Measurements from ENCODE around the gene ATP6V1F. TPM values are rescaled to one million over a fixed set of nuclear protein-coding genes. Genes with fewer than 3 reads are reported as not detected.

ATP6V1F gene
- total RNA-seq, 1 donor from 2014 or later, result 69.3 TPM

DNA sequence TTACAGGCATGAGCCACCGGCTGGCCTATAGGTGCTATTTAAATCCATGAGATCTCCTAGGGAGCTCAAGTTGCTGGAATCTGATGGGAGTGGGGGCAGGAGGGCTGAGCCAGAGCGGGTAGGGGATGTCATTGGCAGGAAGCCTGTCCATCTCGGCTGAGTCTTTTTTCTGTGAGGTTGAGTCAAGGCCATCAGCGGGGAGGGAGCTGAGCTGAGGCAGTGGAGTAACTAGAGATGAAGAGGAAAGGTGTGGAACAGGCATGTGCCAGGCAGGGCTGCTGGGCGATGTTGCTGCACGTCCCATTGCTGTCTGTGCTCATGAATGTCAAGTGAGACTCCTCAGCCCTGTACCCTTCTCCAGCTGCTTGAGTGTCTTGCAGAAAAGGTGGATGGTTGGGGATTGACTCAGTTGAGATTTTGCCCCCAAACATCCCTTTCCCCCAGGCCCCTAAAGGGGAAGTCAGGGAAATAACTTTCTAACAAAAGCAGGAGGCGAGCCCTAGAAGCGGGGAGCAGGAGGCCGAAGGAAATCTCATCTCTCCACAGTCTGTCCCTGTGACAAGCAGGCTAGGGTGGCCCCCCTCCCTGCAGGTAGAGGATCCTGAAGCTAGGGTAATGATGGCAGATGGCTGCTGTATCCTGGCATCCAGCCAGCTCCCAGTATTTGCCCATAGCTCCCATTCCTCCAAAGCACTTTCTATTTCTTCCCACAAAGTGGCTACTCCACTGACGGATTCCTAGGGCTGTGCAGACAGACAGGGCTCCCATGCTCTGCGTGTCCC is 5.4 kb downstream of the ATP6V1F start:
- peak; percentile 44 for DNase-seq (ENCODE audit: low spot score)

DNA sequence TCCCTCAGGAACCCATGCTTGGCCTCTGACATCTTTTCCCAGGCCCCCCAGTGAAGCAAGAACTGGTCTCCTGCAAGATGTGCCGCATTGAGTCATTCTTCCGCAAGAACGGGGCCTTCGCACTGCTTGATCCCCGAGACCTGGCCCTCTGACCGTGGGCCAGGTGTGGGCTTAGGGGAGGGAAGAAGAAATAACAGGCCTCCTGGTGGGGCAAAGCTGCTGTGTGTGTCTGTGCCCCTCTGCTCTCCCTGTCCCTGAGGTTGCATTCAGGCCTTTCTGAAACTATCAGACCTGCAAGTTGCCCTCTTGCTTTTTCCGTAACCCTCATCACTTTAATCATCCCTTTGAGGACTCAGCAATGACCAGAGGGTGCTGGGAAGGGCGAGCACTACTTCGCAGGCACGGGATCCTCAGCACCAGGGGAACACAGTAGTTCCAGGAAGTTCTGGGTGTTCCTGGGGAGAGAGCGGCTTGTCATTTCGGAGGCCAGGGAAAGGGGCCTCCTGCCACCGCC is 6.0 kb downstream of the ATP6V1F start:
- no peak for DNase-seq (ENCODE audit: low spot score)

DNA sequence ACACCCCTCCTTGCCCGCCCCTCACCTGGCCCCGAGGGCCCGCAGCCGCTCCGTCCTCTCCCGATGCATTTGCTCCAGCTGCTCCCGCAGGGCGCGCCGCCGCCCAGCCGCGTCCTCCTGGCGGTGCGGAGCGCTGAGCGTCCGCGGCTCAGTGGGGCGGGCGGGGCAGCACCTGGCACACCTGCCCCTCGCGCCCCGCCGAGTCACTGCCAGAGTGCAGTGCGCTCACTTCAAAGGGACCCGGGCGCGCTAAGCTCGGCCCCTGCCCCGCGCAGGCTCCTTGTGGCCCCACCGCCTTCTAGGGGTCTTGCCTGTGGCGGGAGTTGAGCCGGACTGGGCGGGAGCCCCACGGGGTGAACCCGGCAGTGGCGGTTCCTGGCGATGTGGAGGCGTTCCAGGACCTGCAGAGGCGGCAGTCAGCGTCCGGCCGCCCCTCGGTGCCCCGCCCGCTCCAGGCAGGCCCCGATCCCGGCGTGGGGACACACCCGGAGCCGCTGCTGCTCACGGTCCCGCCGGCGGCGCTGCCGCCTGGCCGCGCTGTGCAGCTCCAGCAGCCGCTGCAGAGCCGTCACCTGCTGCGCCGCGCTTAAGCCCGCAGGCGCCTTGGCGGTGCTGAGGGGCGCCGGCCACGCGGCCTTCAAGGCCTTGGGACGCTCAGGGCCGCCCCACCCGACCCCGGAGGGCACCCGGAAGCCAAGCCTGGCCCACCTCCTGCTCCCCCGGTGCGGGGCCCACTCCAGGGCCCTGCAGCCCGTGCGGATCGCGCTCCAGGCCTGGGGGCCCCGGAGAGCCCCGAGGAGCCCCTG is 6.7 kb downstream of the ATP6V1F start:
- DNase-seq (ENCODE audit: low spot score), result peak; percentile 32

DNA sequence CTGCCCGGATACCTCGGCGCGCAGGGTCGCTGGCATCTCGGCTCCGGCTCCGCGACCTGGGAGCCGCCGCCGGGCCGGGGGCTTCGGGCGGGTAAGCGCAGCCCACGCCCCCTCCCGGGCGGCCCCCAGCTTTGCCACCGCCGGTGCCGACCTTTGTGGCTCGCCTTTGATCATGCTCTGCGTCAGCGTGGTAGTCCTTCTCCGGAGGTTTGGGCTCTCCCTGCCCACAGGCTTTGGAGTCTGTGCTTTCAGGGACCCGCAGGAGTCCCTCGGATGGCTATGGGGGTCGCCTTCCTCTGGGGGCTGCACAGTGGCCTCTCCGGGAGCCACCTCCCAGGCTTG is 7.3 kb downstream of the ATP6V1F start:
- no peak for DNase-seq (ENCODE audit: low spot score)

DNA sequence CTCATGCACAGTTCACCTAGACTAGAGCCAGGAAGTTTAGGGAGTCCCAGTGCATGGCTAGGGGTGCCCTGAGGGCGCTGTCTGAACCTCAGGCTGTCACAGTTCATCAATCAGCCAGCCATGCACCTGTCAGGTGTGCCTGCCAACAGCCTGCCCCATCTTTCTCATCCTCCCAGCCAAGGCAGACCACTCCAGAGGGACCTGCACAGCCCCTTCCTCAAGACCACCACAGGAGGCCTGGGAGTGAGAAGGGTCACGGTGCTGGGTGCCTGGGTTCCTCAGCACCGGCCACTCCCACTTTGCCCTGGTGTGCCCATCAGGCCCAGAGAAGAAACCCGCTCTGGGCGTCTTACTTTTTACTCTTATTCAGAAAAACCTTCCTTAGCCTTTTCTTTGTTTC is 8.4 kb downstream of the ATP6V1F start:
- DNase-seq (ENCODE audit: low spot score), result no peak

DNA sequence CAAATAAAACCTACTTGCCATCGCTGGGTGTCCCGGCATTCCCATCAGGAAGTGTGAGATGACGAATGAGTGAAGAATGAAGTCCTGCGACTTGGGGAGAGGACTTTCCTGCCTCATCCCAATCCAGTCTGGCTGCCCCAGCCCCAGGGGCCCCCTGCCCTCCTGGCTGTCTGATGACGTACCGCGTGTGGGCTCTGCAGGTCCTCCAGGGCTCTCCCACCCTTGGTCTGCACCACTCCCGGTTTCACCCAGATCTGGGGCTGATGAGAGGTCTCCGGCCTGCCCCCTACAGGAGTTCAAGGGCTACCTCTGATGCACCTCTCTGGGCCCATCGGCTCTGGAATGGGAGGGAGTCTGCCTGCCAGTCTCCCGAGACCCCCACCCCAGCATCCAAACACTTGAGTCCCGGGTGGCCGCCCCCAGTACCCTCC is 9.8 kb downstream of the ATP6V1F start:
- DNase-seq (ENCODE audit: low spot score), result no peak

DNA sequence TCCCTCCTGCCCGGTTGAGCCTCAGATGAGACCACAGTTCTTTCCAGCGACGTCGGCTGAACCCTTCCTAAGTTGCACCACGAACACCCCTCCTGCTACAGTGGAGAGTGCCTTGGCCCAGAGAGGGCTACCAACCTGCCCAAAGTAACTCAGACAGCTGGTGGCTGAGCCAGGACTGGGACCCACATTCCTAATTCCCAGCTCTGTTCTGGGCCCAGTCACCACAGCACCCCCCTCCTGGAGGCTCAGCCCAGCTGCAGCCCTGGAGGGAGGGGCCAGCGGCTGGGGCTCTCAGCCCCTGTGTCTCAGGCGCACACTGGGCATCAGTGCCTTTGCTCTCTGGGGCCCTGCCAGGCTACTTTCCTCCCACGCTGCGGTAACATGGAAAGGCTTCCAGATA is 10.6 kb downstream of the ATP6V1F start:
- DNase-seq (ENCODE audit: low spot score), result no peak

DNA sequence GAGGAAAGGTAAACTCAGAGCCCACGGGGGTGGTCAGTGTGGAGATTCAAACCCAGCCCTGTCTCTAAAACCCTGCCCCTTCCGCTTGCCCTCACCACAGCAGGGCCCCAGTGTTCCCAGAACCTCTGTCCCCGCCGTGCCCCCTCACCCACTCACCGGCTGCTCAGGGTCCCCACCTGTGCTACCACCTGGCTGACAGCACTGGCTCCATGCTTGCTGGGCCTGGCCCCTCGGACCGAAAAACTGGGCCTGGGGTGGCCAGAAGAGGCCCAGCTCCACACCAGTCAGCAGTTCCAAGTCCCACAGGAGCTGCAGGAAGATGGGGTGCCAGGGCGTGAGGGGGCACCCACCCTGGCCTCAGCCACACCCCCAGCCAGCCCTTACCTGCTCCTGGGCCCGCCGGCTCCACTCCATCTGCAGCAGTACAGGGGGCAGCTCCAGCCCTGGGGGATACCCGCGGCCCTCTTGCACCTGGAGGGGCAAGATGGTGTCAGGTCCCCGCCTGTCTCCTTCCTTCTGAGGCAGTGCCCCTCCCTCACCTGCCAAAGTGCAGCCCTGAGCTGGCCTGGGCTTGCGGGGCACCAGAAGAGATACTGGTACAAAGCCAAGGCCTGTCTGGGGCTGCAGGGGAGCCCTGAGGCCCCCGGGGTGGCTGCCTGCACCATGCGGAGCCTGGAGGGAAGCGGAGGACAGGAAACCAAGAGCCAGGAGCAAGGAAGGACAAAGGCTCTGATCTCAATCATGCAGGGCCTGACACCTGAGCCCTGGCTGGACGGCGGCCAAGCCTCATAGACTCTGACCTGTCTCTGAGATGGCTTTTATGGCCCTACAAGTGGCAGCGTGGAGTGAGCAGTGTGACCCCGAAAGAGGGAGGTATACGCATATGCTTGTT is 11.7 kb downstream of the ATP6V1F start:
- DNase-seq (ENCODE audit: low spot score), result no peak

DNA sequence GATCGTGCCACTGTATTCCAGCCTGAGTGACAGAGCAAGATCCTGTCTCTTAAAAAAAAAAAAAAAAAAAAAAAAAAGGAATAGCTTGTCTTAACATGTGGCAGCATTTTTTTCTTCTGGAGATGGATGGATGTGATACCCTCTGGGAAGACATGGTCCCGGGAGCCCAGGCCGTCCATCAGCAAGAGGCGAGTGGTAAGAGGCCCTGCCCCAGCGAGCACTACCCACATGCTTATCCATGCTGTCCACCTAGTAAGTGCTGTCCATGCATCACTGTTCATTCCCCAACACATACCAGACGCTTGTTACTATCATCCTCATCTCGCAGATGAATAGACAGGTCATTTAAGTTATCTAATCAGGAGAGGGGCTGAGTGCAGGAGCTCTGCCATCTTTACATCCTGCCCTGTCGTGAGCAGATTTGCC is 12.9 kb downstream of the ATP6V1F start:
- no peak for DNase-seq (ENCODE audit: low spot score)

DNA sequence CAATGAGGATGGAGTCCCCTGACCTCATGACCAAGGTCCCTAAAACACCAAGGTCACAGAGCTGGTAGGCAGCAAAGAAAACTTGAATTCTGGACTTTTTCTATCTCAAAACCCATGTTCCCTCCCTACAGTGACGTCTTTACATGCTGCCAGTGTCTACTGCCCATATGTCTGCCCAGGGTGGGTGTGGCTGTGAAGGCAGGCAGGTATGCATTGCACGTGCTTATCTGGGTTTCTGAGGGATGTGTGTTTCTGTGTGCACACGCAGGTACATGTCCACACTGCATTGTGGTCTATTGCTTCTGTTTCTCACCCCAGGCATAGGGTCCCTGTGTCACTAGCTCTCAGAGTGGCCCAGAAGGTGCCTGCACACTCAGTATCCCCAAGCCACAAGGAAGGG is 13.5 kb downstream of the ATP6V1F start:
- DNase-seq (ENCODE audit: low spot score), result no peak

DNA sequence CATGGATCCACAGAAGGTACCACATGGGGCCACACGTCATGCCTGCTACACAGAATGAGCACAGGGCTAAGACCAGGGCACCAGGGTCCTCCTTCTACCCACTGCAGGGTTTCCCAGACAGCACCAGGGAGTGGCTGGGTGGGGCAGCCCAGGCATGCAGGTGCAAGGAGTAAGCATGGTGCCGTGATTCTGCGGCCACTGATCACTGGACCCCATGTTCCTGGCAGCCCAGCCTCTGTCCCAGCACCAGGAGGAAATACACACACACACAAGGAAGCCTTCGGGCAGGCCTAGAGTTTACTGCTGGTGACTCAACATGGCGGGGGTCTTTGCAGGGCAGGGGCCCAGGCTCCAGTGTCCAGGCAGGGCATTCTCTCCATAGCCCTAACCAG is 13.9 kb downstream of the ATP6V1F start:
- no peak for DNase-seq (ENCODE audit: low spot score)

DNA sequence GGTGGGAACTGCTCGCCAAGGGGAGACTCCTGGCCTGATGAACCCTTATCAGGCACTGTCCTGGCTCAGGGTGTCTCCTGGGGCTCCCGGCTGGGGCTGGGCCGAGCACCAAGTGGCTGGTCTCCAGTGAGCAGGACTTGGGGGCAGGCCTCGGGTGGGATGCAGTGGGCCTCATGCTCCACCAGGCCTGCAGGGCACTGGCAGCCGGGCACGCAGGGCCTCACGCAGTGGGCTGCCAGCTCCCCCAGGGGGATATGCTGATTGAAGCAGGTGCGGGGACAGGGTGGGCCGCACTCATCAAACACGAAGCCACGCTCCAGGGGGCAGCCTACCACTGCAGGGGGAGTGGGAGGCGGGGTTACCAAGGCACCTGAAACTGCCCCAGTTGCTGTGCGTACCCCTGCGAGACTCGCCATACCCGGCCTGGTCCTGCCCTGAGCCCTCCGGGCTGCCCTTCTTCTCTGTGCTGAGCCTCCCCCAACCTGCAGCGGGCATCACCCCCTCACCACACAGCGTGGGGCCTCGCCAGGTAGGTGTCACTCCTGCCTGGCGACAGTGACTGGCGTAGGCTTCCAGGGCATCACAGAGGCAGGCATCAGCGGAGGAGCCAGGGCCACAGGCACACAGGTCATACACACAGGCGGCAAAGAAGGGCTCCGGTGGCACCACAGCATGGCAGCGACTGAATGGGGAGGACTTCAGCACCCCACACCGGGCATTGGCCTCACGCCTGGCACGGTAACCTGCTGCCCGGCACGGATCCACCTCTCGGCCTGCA is 14.5 kb downstream of the ATP6V1F start:
- DNase-seq (ENCODE audit: low spot score), result no peak

DNA sequence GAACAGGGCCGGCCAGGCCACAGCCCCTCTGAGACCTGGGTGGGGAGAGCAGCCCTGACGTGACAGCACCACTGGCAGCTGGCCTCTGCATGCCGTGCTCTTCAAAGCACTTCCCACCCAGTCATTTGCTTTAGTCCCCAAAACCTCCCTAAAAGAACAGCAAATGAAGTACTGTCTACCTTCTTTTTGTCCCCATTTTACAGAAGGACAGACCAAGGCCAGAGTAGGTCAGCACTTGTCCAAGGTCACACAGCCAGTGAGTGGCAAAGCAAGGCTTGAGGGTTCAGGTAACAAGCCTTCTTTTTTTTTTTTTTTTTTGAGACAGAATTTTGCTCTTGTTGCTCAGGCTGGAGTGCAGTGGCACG is 15.1 kb downstream of the ATP6V1F start:
- no peak for DNase-seq (ENCODE audit: low spot score)

DNA sequence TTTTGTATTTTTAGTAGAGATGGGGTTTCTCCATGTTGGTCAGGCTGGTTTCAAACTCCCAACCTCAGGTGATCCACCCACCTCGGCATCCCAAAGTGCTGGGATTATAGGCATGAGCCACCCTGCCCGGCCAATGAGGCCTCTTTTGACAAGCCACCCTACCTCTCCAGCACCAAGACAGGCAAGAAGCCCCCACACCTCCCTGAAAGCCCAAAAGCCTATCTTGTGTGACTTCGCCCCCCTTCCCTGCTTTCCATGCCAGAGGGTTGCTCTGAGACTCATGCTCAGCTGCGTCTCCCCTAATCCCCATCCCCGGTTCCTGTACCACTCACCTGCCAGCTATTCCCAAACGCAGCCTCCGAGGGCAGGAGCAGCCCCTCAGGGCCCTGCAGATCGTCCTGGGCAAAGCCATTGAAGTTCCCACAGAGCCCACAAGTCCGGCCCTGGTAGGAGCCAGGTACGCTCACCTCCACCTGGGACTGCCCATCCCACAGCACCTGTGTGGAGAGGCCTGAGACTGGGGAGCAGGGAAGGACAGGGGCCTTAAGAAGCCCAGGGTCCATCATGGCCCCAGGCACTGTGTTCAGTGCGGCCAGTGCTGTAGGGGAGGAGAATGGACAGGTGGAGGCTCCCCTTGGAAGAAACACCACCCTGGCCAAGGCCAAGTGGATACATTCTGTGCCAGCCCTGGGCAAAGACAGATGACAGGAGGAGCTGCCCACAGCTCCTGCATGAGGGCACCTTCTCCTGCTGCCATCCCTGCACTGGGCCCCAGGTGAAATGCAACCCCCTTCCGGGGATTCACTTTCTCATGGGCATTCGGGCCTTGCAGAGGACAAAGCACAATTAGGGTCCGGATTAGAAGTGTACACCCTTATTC is 15.8 kb downstream of the ATP6V1F start:
- DNase-seq (ENCODE audit: low spot score), result no peak

DNA sequence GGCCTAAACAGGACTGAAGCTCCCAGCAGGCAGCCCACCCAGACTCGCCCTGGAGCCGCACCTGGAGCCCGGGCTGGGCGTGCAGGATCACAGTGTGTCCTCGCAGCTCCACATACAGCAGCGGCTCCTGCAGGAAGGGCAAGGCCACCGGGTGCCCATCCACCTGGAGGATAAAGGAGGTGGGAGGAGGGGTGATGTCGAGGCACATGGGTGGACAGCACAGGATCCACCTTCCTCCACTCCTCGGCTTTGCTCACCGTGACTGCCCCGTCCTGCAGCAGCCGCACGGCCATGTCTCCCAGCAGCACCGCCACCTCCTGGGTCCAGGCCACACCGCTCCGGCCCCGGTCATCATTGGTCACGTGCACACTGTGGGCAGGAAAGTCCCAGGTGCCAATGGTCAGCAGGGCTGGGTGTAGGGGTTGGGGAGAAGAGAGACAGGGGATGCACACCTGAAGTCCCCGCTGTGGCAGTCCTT is 16.8 kb downstream of the ATP6V1F start:
- no peak for DNase-seq (ENCODE audit: low spot score)

DNA sequence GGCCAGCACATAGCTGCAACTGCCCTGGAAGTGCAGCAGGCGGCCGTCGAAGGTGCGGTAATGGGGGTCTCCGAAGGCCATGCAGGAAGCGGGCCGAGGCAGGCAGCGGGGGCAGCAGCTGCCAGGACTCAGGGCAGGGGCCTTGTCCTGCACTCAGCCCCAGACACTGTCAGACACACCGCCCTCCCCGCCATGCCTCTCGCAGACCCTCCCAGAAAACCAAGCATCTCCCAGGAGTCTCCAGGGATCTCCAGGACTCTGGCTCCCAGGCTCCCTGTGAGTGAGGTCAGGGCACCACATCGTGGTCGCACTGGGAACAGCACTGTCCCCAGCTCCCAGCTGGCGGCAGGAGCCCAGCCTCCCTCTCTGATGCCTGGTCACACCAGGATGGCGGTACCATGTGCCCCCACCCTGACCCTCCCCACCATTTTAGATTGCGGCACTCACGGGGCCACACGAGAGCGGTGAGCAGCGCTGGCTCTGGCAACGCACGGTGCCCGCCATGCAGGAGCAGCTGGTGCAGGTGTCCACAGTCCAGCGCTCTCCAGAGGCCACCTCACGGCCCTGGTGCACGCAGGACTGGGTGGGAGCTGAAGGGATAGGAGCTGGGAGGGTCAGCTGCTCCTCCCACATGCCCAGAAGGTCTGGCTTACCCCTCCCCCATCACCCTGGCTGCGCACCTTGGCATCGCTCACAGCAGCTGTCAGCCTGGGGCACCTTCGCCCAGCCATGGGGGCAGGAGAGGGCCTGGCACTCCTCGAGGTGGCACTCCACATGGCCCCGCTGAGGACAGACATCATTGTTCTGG is 17.5 kb downstream of the ATP6V1F start:
- peak; percentile 71 for DNase-seq (ENCODE audit: low spot score)

DNA sequence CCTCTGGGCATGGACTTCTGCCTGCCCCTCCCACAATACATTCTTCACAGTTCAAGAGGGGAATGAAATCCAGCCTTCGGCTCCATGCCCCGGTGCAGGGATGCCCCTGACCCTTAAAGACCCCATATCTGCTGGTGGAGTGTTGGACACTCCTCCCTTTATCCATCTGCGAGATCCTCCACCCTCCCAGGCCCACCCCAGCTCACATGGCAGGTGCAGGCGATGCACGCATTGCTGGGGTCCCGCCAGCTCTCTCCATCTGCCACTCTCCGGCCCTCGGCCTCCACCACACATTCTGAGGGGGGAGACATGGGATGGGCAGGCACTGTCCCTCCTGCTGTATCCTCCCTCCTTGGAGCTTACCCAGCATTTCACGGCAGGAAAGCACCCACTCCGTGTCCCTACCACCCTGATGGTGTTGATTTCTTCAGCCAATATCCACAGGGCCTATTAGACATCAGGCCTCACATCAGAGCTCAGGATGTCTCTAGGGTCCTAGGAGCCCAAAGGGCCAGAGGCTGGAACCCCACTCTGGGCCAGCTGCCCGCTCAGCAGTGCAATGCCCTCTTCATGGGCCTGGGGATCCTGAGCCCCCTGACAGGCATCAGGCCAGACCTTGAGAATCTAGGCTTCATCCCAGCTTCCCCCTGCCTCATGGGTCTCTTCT is 18.3 kb downstream of the ATP6V1F start:
- no peak for DNase-seq (ENCODE audit: low spot score)

DNA sequence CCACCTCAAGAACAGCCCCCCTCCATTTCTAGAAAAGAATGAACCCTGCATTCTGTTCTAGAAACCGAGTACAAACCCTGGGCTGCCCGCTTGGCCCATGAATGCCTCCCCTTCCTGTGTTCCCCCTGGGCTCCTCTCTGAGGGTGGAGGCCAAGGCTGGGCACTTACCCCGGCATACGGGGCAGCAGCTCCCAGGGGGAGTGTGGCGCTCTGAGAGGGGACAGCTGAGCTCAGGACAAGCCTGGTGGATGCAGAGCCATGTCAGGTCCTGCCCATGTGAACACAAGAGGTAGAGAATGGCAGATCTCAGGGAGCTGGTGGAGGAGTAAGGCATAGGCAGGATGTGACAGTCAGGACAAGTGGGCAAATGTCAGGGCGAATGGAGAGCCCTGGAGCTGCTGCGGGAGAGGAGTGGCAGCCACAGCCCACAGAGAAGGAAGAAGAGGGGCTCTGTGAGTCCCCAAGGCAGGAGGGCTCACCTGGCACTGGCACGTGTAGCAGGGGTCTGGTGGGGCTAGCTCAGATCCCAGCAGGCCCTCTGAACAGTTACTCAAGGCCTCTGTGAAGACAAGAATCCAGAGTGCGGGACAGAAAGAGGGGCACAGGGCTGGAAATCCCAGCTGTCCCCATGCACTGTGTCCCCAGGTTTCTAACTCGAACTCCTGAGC is 18.9 kb downstream of the ATP6V1F start:
- no peak for DNase-seq (ENCODE audit: low spot score)
